Measurements from ENCODE around the gene TSHB.
"Not testable (repeated sequence)": the region's sequence is repeated elsewhere in the genome, so short reads cannot be mapped to it uniquely, and the experiment has no call there.

The TSHB gene

GRCh38 chr1:115029526-115029925 lies at the start of gene TSHB:
TSHB (plus strand) TSS chr1:115029826; CDS start chr1:115033363, 3,537 bp downstream.
- DNase-seq = no peak

- no peak for DNase-seq
These were observed 47.4 kb upstream of the TSHB start for GRCh38 chr1:114982251-114982650.

DNA sequence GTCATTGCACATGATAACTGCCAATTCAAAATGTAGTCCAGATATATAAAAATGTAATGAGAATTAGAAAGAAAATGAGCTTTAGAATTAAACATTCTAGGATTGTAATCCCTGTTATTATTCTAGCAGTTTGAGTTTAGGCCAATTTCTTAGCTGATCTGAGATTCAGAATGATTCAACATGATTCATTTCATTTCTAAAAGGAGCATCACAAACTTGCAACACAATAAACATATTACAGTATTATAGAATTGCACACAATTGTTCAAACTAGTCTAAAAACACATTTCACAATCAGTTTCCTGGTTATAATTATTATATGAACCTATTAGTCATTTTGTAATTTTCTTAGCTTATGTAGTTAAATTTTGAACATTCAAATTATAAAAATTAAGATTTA lies 43.3 kb upstream of the TSHB start:
- DNase-seq = no peak

GRCh38 chr1:114988095-114988494 lies 41.5 kb upstream of the TSHB start:
- DNase-seq = no peak

- DNase-seq = no peak
These were observed 31.9 kb upstream of the TSHB start for GRCh38 chr1:114997510-114998289.

DNA sequence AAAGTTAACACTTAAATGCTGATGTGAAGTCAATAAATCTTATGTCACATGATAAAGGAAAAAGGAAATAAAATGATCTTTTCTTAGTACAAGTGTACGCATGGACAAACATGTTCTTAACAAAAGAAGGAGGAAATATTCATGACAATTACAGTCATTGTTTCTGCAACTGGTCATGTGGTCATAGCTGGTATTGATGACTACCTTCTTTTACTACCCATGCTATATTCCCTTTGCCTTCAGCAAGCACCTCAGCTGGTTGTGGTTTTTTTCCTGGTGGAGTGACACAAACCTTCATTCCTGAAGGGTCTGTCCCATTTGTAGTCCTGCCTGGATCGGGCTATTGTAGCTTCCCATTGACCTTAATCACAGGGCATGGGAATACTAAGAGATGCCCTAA lies 23.4 kb upstream of the TSHB start:
- no peak for DNase-seq

- no peak for DNase-seq
These were observed 17.6 kb upstream of the TSHB start for GRCh38 chr1:115012006-115012405.

DNA sequence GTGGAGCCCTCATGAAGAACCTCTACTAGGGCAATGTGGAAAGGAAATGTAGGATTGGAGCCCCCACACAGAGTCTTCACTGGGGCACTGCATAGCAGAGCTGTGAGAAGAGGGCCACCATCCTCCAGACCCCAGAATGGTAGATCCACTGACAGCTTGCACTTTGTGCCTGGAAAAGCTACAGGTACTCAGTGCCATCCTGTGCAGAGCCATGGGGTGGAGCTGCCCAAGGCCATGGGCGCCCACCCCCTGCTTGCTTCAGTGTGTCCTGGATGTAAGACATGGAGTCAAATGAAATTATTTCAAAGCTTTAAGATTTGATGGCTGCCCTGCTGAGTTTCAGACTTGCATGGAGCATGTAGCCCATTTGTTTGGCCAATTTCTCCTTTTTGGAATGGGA lies 17.2 kb upstream of the TSHB start:
- no peak for DNase-seq

GRCh38 chr1:115013792-115014191 lies 15.8 kb upstream of the TSHB start:
- no peak for DNase-seq

- not testable (repeated sequence) for DNase-seq
These were observed 10.1 kb upstream of the TSHB start for GRCh38 chr1:115019549-115019948.

DNA sequence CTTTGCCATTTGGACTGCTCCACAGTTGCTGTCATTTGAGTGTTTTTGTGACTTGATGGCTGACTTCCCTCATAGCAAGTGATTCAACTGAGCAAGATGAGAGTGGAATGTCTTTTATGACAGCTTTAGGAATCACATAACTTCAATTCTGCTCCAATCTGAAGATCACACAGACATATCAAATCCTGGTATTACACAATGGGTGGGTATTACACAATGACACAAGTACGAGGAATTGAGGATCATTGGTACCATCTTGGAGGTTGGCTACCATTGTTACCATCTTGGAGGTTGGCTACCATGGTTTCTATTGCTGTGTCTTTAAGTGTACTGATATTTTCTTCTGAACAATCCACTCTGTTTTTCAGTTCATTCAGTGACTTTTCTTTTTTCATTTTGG lies 8.5 kb upstream of the TSHB start:
- no peak for DNase-seq

- no peak for DNase-seq
These were observed 6.0 kb upstream of the TSHB start for GRCh38 chr1:115023593-115023992.

DNA sequence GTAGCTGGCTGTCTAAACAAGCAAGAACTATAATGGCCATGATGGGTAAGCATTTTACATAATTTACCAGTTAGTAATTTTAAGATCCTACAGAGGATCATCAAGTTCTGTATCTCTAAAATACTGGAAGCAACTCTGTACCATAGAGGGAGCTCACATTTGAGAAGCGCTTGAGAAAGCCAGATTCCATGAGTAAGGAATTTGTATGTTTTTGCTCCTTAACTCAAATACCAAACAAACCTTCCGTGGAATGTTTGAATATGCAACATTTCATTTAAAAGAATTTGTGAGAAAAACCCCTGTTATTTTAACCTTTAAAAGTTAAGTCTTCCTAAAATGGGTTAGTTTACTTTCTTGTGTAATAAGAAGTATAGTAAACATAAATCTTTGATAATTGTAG lies 2.0 kb downstream of the TSHB start:
- no peak for DNase-seq

GRCh38 chr1:115035652-115036051 lies 6.0 kb downstream of the TSHB start:
- no peak for DNase-seq

DNA sequence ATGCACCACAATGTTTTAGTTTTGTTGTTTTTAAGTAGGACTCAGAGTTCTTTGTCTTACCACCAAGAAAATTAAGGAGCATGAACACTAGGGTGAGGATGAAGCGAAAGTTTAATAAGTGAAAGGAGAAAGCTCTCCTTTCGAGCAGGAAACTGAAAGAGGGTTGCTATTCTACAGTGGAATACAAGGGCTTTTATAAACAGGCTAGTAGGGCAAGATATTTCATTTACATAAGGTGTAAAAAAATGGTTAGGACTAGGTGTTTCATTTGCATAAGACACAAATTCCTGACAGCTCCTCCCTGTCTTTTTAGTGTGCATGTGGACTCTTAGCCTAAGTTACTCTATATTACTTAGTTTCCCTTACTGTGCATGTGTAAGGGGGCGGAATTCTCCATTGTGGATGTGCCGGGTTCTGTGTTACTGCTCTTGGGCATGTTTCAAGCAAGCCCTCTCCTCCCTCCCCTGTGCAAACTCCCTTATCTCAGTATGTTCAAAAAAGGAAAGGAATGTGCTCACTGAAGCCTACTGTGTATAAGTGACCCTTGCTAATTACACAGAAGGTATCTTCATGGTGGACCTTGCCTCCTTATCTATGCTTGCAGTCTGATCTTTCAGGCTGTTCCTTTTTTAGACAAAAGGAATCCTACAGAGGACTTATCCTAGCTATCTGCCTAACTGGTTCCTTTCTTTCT lies 7.3 kb downstream of the TSHB start:
- DNase-seq = no peak

DNA sequence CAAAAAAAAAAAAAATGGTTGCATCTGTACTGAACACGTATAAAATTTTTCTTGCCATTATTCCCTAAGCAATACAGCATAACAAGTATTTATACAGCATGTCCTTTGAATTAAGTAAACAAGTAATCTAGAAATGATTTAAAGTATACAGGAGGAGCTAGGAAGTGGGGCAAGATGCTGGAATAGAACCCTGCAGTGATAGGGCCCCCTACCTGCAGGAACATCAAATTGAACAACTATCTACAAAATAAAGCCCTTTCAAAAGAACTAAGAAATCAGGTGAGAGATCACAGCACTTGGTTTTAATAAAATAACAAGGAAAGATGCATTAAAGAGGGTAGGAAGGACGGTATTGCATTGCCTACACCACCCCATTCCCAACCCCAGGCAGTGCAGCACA lies 10.9 kb downstream of the TSHB start:
- DNase-seq = no peak

DNA sequence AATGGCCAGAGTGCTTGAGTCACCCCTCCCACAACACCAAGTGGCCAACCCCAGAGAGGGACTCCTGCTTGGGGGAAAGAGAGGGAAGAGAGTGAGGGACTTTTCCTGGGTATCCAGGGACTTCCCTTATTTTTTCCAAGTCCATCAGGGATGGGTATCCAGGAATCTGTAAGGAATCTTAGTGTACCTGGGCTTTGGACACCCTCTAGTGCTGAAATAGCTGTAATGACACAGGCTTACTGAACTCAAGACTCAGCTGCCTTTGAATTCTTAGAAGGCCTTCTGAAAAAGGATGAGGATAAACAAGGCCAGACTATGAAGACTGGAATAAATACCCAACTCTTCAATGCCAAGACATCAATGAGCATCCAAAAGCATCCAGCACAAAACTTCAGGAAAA lies 12.0 kb downstream of the TSHB start:
- DNase-seq = no peak

GRCh38 chr1:115046751-115047150 lies 17.1 kb downstream of the TSHB start:
- no peak for DNase-seq

DNA sequence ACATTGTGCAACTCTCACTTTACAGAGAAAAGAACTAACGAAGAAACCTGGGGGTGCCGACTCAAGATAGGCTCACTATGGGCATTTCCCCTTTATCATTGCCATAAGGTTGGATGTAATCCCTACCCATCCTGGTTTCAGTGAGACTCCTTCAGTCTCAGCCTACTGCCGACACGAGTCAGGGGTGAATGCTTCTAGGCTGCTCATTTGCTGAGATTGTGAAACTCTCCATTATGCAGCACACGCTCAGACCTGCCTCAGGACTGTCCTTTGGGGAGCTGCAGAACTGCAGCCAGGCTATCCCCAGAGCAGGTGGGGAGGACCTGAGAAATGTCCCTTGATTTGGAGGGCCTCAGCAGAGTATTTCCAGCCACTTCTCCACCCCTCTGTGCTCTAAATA lies 22.2 kb downstream of the TSHB start:
- no peak for DNase-seq

- peak in 3 of 4 experiments; percentile 7 to 17 (median 11) for DNase-seq
These were observed 22.9 kb downstream of the TSHB start for GRCh38 chr1:115052454-115053083.

GRCh38 chr1:115056395-115056798 lies 26.8 kb downstream of the TSHB start:
- no peak for DNase-seq

DNA sequence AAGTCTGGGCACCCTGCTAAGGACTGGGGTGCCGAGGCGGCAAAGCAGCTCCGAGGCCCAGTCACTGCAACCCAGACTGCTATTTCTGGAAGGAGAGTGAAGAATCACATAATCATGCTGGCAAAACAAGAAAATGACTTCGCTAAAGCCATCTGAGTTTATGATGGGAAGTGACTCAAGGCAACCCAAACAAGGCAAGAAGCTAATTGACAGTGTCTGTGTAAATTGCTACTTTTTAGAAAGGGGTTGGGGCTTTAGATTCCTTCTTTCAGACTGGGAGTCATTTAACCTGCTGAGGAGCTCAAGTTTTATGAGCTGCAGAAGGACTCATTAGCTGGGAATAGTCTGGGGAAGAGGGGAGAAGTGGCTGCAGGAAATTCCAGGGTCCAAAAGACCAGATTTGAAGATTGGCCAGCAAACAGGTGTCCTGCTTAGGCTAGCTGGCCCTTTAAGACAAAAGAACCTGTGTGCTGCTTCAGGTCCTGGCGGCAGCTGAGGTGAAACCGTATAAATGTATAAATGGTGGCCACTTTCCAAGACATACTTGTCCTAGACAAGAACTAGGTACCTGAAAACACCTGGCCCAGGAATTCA lies 28.1 kb downstream of the TSHB start:
- DNase-seq = no peak

DNA sequence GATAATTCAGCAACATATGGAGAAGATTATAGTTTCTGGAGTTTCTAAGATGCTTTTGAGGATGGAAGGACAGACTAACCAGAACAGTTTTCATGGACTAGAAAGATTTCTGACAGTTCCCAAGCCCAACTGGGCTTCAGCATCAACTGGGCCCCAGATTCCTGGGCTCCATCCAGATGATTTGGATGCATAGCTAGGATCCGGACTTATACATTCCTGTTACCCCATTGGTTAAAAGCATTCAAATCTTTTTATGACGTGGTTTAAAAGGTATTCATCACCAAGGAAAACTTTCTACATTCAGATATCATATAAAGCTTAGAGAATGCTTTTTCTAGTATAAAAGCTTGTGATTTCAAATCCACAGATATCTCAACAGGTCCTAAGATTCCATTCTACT lies 29.7 kb downstream of the TSHB start:
- DNase-seq = no peak

DNA sequence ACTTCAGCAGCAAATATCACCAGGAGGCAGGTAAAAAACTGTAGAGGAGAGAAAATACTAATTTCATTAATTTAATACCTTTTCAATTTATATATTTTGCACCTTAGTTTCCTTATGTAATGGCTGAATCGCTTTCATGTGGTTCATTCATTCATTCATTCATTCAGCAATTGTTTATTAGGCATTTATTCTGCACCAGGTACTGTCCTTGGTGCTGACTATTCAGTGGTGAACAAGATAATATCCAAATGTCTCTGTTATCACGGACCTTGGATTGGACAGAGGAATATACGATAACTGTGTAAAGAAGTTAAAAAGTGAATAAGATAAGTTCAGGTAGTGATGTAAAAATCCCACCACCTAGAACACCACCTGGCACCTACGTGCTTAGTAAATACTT lies 30.9 kb downstream of the TSHB start:
- DNase-seq = no peak

Data from activated CD4-positive, CD25-positive, alpha-beta regulatory T cell (primary cell).